Breast epithelium (tissue), 4 donors: ENCODE results near the gene MIOX. TPM values are rescaled to one million over a fixed set of nuclear protein-coding genes. Genes with fewer than 3 reads are reported as not detected.

Experiments used
- DNase-seq, 2 donors: peaks; one replicate each; pipeline ENCODE4 v3.0.0-alpha.2; 2019; ENCODE audit warnings: low spot score in 2 of 2
- H3K27ac ChIP-seq, 2 donors: fragments of 200-600 bp; sonication (generic) in 1 of 2; one replicate each; pipeline ENCODE4 v1.5.1; 2016 to 2019; ENCODE audit warnings: mild to moderate bottlenecking in 1 of 2
- H3K27me3 ChIP-seq, 2 donors: fragments of 200-600 bp; sonication (generic) in 1 of 2; one replicate each; pipeline versions ENCODE4 v1.5.1 to v1.6.0; 2017 to 2019; ENCODE audit warnings: control low read depth in 1 of 2, mild to moderate bottlenecking in 1 of 2
- H3K36me3 ChIP-seq: fragments of 200-600 bp; one replicate; pipeline ENCODE4 v1.5.1; 2019
- H3K4me1 ChIP-seq, 2 donors: fragments of 200-600 bp; sonication (generic); one replicate each; pipeline ENCODE4 v1.5.1; 2016 to 2019; ENCODE audit warnings: control low read depth in 1 of 2
- H3K4me3 ChIP-seq, 3 donors: fragments of 200-600 bp; sonication (generic); 1 replicate in 2 of 3; 2 replicates in 1 of 3; pipeline ENCODE4 v1.5.1; 2016 to 2019; ENCODE audit warnings: mild to moderate bottlenecking in 3 of 3, moderate library complexity in 2 of 3
- H3K9me3 ChIP-seq, 2 donors: fragments of 200-600 bp; sonication (generic) in 1 of 2; one replicate each; pipeline ENCODE4 v1.5.1; 2016 to 2019; ENCODE audit warnings: control low read depth in 1 of 2
- CTCF ChIP-seq, 3 donors: fragments of 450-650 bp; IDR thresholded peaks; one replicate each; pipeline ENCODE4 v1.5.1; 2016 to 2017; ENCODE audit warnings: antibody characterized with exemption in 3 of 3, mild to moderate bottlenecking in 3 of 3, moderate library complexity in 3 of 3
- POLR2A ChIP-seq: fragments of 450-650 bp; IDR thresholded peaks from one replicate; pipeline ENCODE4 v1.6.1; 2016; ENCODE audit warnings: antibody characterized with exemption, mild to moderate bottlenecking, moderate library complexity
- POLR2AphosphoS5 ChIP-seq, 3 donors: sonication (generic); formaldehyde crosslinking; IDR thresholded peaks; one replicate each; pipeline ENCODE4 v1.6.1; 2017; ENCODE audit warnings: antibody characterized with exemption in 3 of 3
- intact Hi-C: fragments of 100-400 bp; cut with DNase I; formaldehyde crosslinking; loops from one replicate; pipeline ENCODE4 v1.15.1; 2023; ENCODE audit warnings: low total_unique reads
- total RNA-seq, 3 donors: library from RNA; depleted of rRNA; stranded (reverse); fragments of >200 nt; gene quantifications; one replicate each; pipeline ENCODE4 v1.1.0, GENCODE V29; 2016

Gene MIOX
- total RNA-seq, 3 donors from 2014 or later: not detected

- TF ChIP-seq CTCF (IDR thresholded peaks at IDR 0.05) (peak in 2 of 3 donors; percentile 13 to 46), POLR2A (no peak), POLR2AphosphoS5 (IDR thresholded peaks at IDR 0.05) (peak in 1 of 3 donors; percentile 7)
- Histone ChIP-seq H3K4me3 (peak overlapping the region; percentile 52 to 91 (median 81)), H3K4me1 (peaks cover 10 to 12% of the 10 kb centered on the region in 2 donors), H3K27me3 (no peaks in the 10 kb centered on the region), H3K9me3 (no peaks in the 10 kb centered on the region), H3K27ac (peak overlapping the region; percentile 88 to 92), H3K36me3 (peaks cover 13% of the 10 kb centered on the region)
- DNase-seq: peak; percentile 64 to 81
- intact Hi-C loops: loop anchor here (5.0 kb wide), 1 partner anchor 56 kb away; the partner anchor contains the start of gene CHKB
Measured at GRCh38 chr22:50526108-50526833, 39.6 kb downstream of the MIOX start.

GRCh38 chr22:50526834-50527801 is 40.5 kb downstream of the MIOX start:
- peak in 1 of 2 donors; percentile 51 for DNase-seq
- TF ChIP-seq CTCF (IDR thresholded peaks at IDR 0.05) (no peak), POLR2AphosphoS5 (IDR thresholded peaks at IDR 0.05) (no peak), POLR2A (no peak)
- Histone ChIP-seq H3K27ac (peak overlapping the region; percentile 88 to 92), H3K36me3 (peaks cover 10% of the 10 kb centered on the region), H3K9me3 (no peaks in the 10 kb centered on the region), H3K4me1 (peaks cover 10 to 12% of the 10 kb centered on the region in 2 donors), H3K27me3 (no peaks in the 10 kb centered on the region), H3K4me3 (peak overlapping the region; percentile 52 to 91 (median 81))
- intact Hi-C loops: loop anchor here (5.0 kb wide), 1 partner anchor 55 kb away; the partner anchor contains the start of gene CHKB

GRCh38 chr22:50527921-50528681 is 41.4 kb downstream of the MIOX start:
- Histone ChIP-seq H3K27ac (peak overlapping the region; percentile 98 to 99), H3K27me3 (no peaks in the 10 kb centered on the region), H3K9me3 (no peaks in the 10 kb centered on the region), H3K4me1 (peaks cover 10 to 12% of the 10 kb centered on the region in 2 donors), H3K36me3 (peaks cover 1% of the 10 kb centered on the region), H3K4me3 (peak overlapping the region in 1 of 3 donors; percentile 84)
- intact Hi-C loops: loop anchor here (5.0 kb wide), 1 partner anchor 54 kb away; the partner anchor contains the start of gene CHKB
- DNase-seq: no peak
- TF ChIP-seq CTCF (IDR thresholded peaks at IDR 0.05) (no peak), POLR2A (no peak), POLR2AphosphoS5 (IDR thresholded peaks at IDR 0.05) (no peak)

GRCh38 chr22:50528682-50529415 is 42.2 kb downstream of the MIOX start:
- H3K4me1 ChIP-seq: peaks cover 10 to 12% of the 10 kb centered on the region in 2 donors
- no peaks in the 10 kb centered on the region for H3K36me3 ChIP-seq
- no peaks in the 10 kb centered on the region for H3K9me3 ChIP-seq
- DNase-seq: no peak
- intact Hi-C loops: loop anchor here (5.0 kb wide), 1 partner anchor 53 kb away; the partner anchor contains the start of gene CHKB
- H3K27ac ChIP-seq: peak overlapping the region; percentile 98 to 99
- peak overlapping the region; percentile 68 to 84 (median 68) for H3K4me3 ChIP-seq
- H3K27me3 ChIP-seq: no peaks in the 10 kb centered on the region
- TF ChIP-seq POLR2AphosphoS5 (IDR thresholded peaks at IDR 0.05): no peak
- TF ChIP-seq CTCF (IDR thresholded peaks at IDR 0.05): no peak
- TF ChIP-seq POLR2A: no peak
